ENCODE results near the gene MORC2. TPM values are rescaled to one million over a fixed set of nuclear protein-coding genes. Genes with fewer than 3 reads are reported as not detected.
A peak's percentile ranks its signal among the peaks of the same experiment; 100 is the strongest.

Gene MORC2
- total RNA-seq, 5 donors from 2014 or later (not counting 1 experiment from before 2014, with no cell fraction given), result 33.6 to 49.1 (median 45.4) TPM

DNA sequence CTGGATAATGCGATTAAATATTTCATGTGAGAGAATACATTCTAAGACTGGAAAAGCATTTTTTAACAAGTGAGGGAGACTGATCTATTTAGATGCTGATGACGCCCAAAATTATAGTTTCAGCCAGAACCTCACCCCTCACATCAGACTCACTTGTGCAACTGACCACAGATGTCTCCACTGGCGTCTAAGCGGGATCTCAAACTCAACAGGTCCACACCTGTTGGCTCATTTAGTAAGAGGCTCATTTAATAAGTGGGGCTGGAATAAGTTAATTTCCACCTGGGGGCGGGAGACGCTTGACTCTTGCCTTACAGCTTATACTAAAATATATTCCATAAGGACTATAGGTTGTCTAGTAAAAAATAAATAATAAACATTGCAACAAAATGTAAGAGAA, 47.5 kb downstream of the MORC2 start:
- Mint-ChIP-seq H3K27ac (peak overlapping the region; percentile 82 to 88), H3K4me3 (peak overlapping the region; percentile 74 to 82 (median 81)), H3K4me1 (peaks cover 19 to 31% (median 21%) of the 10 kb centered on the region in 3 donors), H3K9me3 (no peaks in the 10 kb centered on the region), H3K36me3 (peaks cover 6% of the 10 kb centered on the region), H3K27me3 (no peaks in the 10 kb centered on the region)
- ChIA-PET CTCF (interaction anchor here (0.7 to 2.4 kb wide), 11 partner anchors 12 to 303 kb away, joined by 3 to 13 read pairs (median 4); partner anchors contain the start of genes MORC2 (in 1 of the 2), SLC35E4 (in 1 of the 2) and TUG1 (in 1 of the 2)), POLR2A (interaction anchor here (0.6 to 1.4 kb wide), 3 partner anchors 11 to 48 kb away, joined by 4 read pairs; partner anchors contain the start of gene TUG1 (in 1 of the 2))
- Histone ChIP-seq H3K27me3 (replicated peaks in 1 of 2; ENCODE audit: control insufficient read depth in 2 of 2, extremely low read depth in 1 of 2, insufficient read depth in 2 of 2, low read length in 1 of 2) (no peaks in the 10 kb centered on the region), H3K9me3 (no peaks in the 10 kb centered on the region), H3K27ac (ENCODE audit: low read length) (no peak overlapping the region), H3K36me3 (ENCODE audit: control insufficient read depth in 2 of 2, extremely low read depth in 1 of 2, insufficient read depth in 1 of 2, low read length in 1 of 2) (peaks cover 9 to 12% of the 10 kb centered on the region in 2 donors), H3K4me3 (ENCODE audit: control insufficient read depth in 1 of 2, extremely low read depth in 1 of 2, low read length in 1 of 2) (peak overlapping the region in 1 of 2 donors; percentile 50), H3K4me1 (ENCODE audit: control insufficient read depth in 1 of 2, extremely low read depth in 1 of 2, insufficient read depth in 2 of 2, low read length in 2 of 2) (peaks cover 4 to 20% of the 10 kb centered on the region in 2 experiments)
- DNase-seq (peak in 1 of 35 experiments; percentile 12), ATAC-seq (replicated peaks in 1 of 4) (no peak)
- no CpG with 5 or more reads among the region's 6 CpGs for WGBS (ENCODE audit: insufficient coverage)

- H3K36me3 ChIP-seq (ENCODE audit: control insufficient read depth in 2 of 2, extremely low read depth in 1 of 2, insufficient read depth in 1 of 2, low read length in 1 of 2), result peaks cover 2 to 7% of the 10 kb centered on the region in 2 donors
- H3K27ac ChIP-seq (ENCODE audit: low read length), result no peak overlapping the region
- peaks cover 4 to 20% of the 10 kb centered on the region in 2 experiments for H3K4me1 ChIP-seq (ENCODE audit: control insufficient read depth in 1 of 2, extremely low read depth in 1 of 2, insufficient read depth in 2 of 2, low read length in 2 of 2)
- Mint-ChIP-seq H3K4me3 (peak overlapping the region; percentile 73 to 82 (median 74)), H3K27ac (peak overlapping the region in 1 of 2 donors; percentile 3), H3K27me3 (no peaks in the 10 kb centered on the region), H3K9me3 (no peaks in the 10 kb centered on the region), H3K4me1 (peaks cover 19 to 31% (median 21%) of the 10 kb centered on the region in 3 donors), H3K36me3 (peaks cover 3% of the 10 kb centered on the region)
- CTCF ChIA-PET, result interaction anchor here (0.6 to 2.4 kb wide), 18 partner anchors 10 to 862 kb away, joined by 3 to 13 read pairs (median 4); partner anchors contain the start of genes MORC2 (in 1 of the 2), PES1 (in 1 of the 2) and SLC35E4 (in 1 of the 2)
- 0% methylated on average over 4 of the region's 9 CpGs for WGBS (ENCODE audit: insufficient coverage)
- ATAC-seq (replicated peaks in 1 of 4) (peak; percentile 68 to 78 (median 73)), DNase-seq (peak; percentile 56 to 88 (median 80))
- peak overlapping the region; percentile 3 to 20 for H3K4me3 ChIP-seq (ENCODE audit: control insufficient read depth in 1 of 2, extremely low read depth in 1 of 2, low read length in 1 of 2)
- peaks cover 3% of the 10 kb centered on the region for H3K9me3 ChIP-seq
- no peaks in the 10 kb centered on the region for H3K27me3 ChIP-seq (replicated peaks in 1 of 2; ENCODE audit: control insufficient read depth in 2 of 2, extremely low read depth in 1 of 2, insufficient read depth in 2 of 2, low read length in 1 of 2)
- POLR2A ChIA-PET, result no interaction called here
Observed at GRCh38 chr22:30920407-30920806, 48.2 kb downstream of the MORC2 start.

DNA sequence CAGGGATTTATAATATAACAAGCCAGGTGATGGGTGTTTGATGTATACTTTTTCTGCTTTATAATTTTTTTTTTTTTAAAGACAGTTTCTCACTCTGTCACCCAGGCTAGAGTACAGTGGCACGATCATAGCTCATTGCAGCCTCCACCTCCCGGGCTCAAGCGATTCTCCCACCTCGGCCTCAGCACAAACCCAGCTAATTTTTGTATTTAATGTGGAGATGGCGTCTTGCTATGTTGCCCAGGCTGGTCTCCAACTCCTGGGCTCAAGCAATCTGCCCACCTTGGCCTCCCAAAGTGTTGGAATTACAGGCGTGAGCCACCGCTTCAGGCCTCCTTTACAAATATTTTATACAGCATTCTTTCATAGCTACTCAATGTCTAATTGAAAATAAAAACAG, 48.6 kb downstream of the MORC2 start:
- no CpG with 5 or more reads among the region's 7 CpGs for WGBS (ENCODE audit: insufficient coverage)
- DNase-seq (no peak), ATAC-seq (replicated peaks in 1 of 4) (no peak)
- CTCF ChIA-PET, result interaction anchor here (0.6 to 2.4 kb wide), 24 partner anchors 10 to 948 kb away, joined by 3 to 11 read pairs (median 4); partner anchors contain the start of genes MORC2 (in 1 of the 2), PES1 (in 1 of the 2), SLC35E4 (in 1 of the 2) and TUG1 (in 1 of the 2)
- Mint-ChIP-seq H3K27me3 (no peaks in the 10 kb centered on the region), H3K4me3 (peak overlapping the region in 1 of 3 donors; percentile 74), H3K9me3 (no peaks in the 10 kb centered on the region), H3K27ac (no peak overlapping the region), H3K36me3 (peaks cover 3% of the 10 kb centered on the region), H3K4me1 (peaks cover 19 to 31% (median 21%) of the 10 kb centered on the region in 3 donors)
- POLR2A ChIA-PET, result interaction anchor here in 1 of 2 donors (0.7 kb wide), 1 partner anchor 1606 kb away, joined by 4 read pairs; no protein-coding TSS in a partner anchor
- Histone ChIP-seq H3K27me3 (replicated peaks in 1 of 2; ENCODE audit: control insufficient read depth in 2 of 2, extremely low read depth in 1 of 2, insufficient read depth in 2 of 2, low read length in 1 of 2) (no peaks in the 10 kb centered on the region), H3K27ac (ENCODE audit: low read length) (no peak overlapping the region), H3K4me3 (ENCODE audit: control insufficient read depth in 1 of 2, extremely low read depth in 1 of 2, low read length in 1 of 2) (no peak overlapping the region), H3K36me3 (ENCODE audit: control insufficient read depth in 2 of 2, extremely low read depth in 1 of 2, insufficient read depth in 1 of 2, low read length in 1 of 2) (peaks cover 0 to 4% of the 10 kb centered on the region in 2 donors), H3K4me1 (ENCODE audit: control insufficient read depth in 1 of 2, extremely low read depth in 1 of 2, insufficient read depth in 2 of 2, low read length in 2 of 2) (peaks cover 4 to 20% of the 10 kb centered on the region in 2 experiments), H3K9me3 (peaks cover 3% of the 10 kb centered on the region)

- Mint-ChIP-seq H3K27me3 (no peaks in the 10 kb centered on the region), H3K9me3 (no peaks in the 10 kb centered on the region), H3K27ac (no peak overlapping the region), H3K4me3 (no peak overlapping the region), H3K36me3 (peaks cover 3% of the 10 kb centered on the region), H3K4me1 (peaks cover 19 to 31% (median 21%) of the 10 kb centered on the region in 3 donors)
- DNase-seq (no peak), ATAC-seq (replicated peaks in 1 of 4) (no peak)
- Histone ChIP-seq H3K27me3 (replicated peaks in 1 of 2; ENCODE audit: control insufficient read depth in 2 of 2, extremely low read depth in 1 of 2, insufficient read depth in 2 of 2, low read length in 1 of 2) (no peaks in the 10 kb centered on the region), H3K36me3 (ENCODE audit: control insufficient read depth in 2 of 2, extremely low read depth in 1 of 2, insufficient read depth in 1 of 2, low read length in 1 of 2) (no peaks in the 10 kb centered on the region), H3K9me3 (peaks cover 3% of the 10 kb centered on the region), H3K4me3 (ENCODE audit: control insufficient read depth in 1 of 2, extremely low read depth in 1 of 2, low read length in 1 of 2) (no peak overlapping the region), H3K27ac (ENCODE audit: low read length) (no peak overlapping the region), H3K4me1 (ENCODE audit: control insufficient read depth in 1 of 2, extremely low read depth in 1 of 2, insufficient read depth in 2 of 2, low read length in 2 of 2) (peaks cover 4 to 20% of the 10 kb centered on the region in 2 experiments)
- 93% methylated on average over 5 of the region's 7 CpGs for WGBS (ENCODE audit: insufficient coverage)
- CTCF ChIA-PET, result interaction anchor here in 1 of 2 donors (1.5 kb wide), 1 partner anchor 167 kb away, joined by 6 read pairs; no protein-coding TSS in a partner anchor
- POLR2A ChIA-PET, result no interaction called here
Observed at GRCh38 chr22:30918761-30919160, 49.8 kb downstream of the MORC2 start.

DNA sequence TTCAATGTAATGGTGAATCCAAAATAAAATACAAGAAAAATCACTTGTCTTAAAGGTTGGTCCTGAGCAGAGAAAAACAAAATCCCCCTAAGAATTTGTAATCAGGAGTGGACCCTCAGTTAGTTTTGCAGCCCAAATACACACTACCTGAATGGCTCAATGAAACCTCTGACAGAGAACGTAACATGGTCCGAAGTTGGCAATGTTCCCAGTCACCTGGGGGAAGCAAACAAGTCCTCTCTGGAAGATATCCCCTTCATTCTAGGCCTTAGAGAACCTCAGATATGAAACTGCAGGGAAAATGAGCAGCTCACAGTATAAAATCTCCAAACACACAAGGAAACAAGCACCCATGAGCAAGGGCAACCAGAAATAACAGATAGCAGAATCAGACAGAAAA, 58.2 kb downstream of the MORC2 start:
- H3K9me3 Mint-ChIP-seq, result no peaks in the 10 kb centered on the region
- POLR2A ChIA-PET, result no interaction called here

GRCh38 chr22:30909306-30909705, 59.3 kb downstream of the MORC2 start:
- no peak for DNase-seq
- no peaks in the 10 kb centered on the region for H3K4me1 ChIP-seq (ENCODE audit: control insufficient read depth in 1 of 2, extremely low read depth in 1 of 2, insufficient read depth in 2 of 2, low read length in 2 of 2)
- Mint-ChIP-seq H3K9me3 (no peaks in the 10 kb centered on the region), H3K4me3 (no peak overlapping the region), H3K4me1 (no peaks in the 10 kb centered on the region), H3K36me3 (peaks cover 21% of the 10 kb centered on the region), H3K27me3 (no peaks in the 10 kb centered on the region), H3K27ac (no peak overlapping the region)
- ATAC-seq (replicated peaks in 1 of 4), result no peak
- ChIA-PET POLR2A (interaction anchor here in 1 of 2 donors (0.6 kb wide), 1 partner anchor 12 kb away, joined by 4 read pairs; no protein-coding TSS in a partner anchor), CTCF (interaction anchor here in 1 of 2 donors (0.6 kb wide), 1 partner anchor 276 kb away, joined by 3 read pairs; no protein-coding TSS in a partner anchor)
- peaks cover 8 to 12% of the 10 kb centered on the region in 2 donors for H3K36me3 ChIP-seq (ENCODE audit: control insufficient read depth in 2 of 2, extremely low read depth in 1 of 2, insufficient read depth in 1 of 2, low read length in 1 of 2)
- 96% methylated on average over 3 of the region's 5 CpGs for WGBS (ENCODE audit: insufficient coverage)
- H3K9me3 ChIP-seq, result no peaks in the 10 kb centered on the region
- H3K4me3 ChIP-seq (ENCODE audit: control insufficient read depth in 1 of 2, extremely low read depth in 1 of 2, low read length in 1 of 2), result no peak overlapping the region
- H3K27ac ChIP-seq (ENCODE audit: low read length), result no peak overlapping the region
- no peaks in the 10 kb centered on the region for H3K27me3 ChIP-seq (replicated peaks in 1 of 2; ENCODE audit: control insufficient read depth in 2 of 2, extremely low read depth in 1 of 2, insufficient read depth in 2 of 2, low read length in 1 of 2)

More for the DNA sequence above, 58.2 kb downstream of the MORC2 start:
- no peak overlapping the region for H3K4me3 ChIP-seq (ENCODE audit: control insufficient read depth in 1 of 2, extremely low read depth in 1 of 2, low read length in 1 of 2)
- Mint-ChIP-seq H3K36me3 (peaks cover 20% of the 10 kb centered on the region), H3K27me3 (no peaks in the 10 kb centered on the region), H3K27ac (no peak overlapping the region), H3K4me3 (no peak overlapping the region), H3K4me1 (no peaks in the 10 kb centered on the region)
- ATAC-seq (replicated peaks in 1 of 4), result no peak
- WGBS (ENCODE audit: insufficient coverage), result 80% methylated on average over 2 of the region's 2 CpGs
- CTCF ChIA-PET, result no interaction called here
- H3K36me3 ChIP-seq (ENCODE audit: control insufficient read depth in 2 of 2, extremely low read depth in 1 of 2, insufficient read depth in 1 of 2, low read length in 1 of 2), result peaks cover 8 to 12% of the 10 kb centered on the region in 2 donors
- H3K9me3 ChIP-seq, result no peaks in the 10 kb centered on the region
- H3K27ac ChIP-seq (ENCODE audit: low read length), result no peak overlapping the region
- DNase-seq, result no peak
- no peaks in the 10 kb centered on the region for H3K4me1 ChIP-seq (ENCODE audit: control insufficient read depth in 1 of 2, extremely low read depth in 1 of 2, insufficient read depth in 2 of 2, low read length in 2 of 2)
- no peaks in the 10 kb centered on the region for H3K27me3 ChIP-seq (replicated peaks in 1 of 2; ENCODE audit: control insufficient read depth in 2 of 2, extremely low read depth in 1 of 2, insufficient read depth in 2 of 2, low read length in 1 of 2)

All from T-cell (primary cell).